Measurements from ENCODE around the gene SYTL3. TPM values are rescaled to one million over a fixed set of nuclear protein-coding genes. Genes with fewer than 3 reads are reported as not detected.

SYTL3 gene
- polyA plus RNA-seq, 1 of the 3 experiments (the other 2 are of a cell fraction), result 2.3 TPM

- no peak for DNase-seq
- Histone ChIP-seq H3K79me2 (ENCODE audit: insufficient read depth) (no peaks in the 10 kb centered on the region; the same call in 1 of the 2 replicates), H2AFZ (ENCODE audit: low read depth) (no peak overlapping the region), H3K4me3 (ENCODE audit: low read depth in 2 of 2, low read length in 1 of 2) (no peak overlapping the region), H4K20me1 (ENCODE audit: insufficient read depth) (no peaks in the 10 kb centered on the region), H3F3A (replicated peaks; ENCODE audit: insufficient read depth) (peaks cover 3% of the 10 kb centered on the region), H3K27me3 (ENCODE audit: insufficient read depth) (no peaks in the 10 kb centered on the region), H3K27ac (ENCODE audit: low read depth in 2 of 2, low read length in 1 of 2) (no peak overlapping the region), H3K9me3 (no peaks in the 10 kb centered on the region), H3K36me3 (replicated peaks in 1 of 2; ENCODE audit: control insufficient read depth in 1 of 2, insufficient read depth in 2 of 2, low read length in 1 of 2) (peaks cover 50 to 67% of the 10 kb centered on the region in 2 experiments), H3K4me2 (no peak overlapping the region), H3K9ac (no peak overlapping the region), H3K4me1 (ENCODE audit: control insufficient read depth in 1 of 2, insufficient read depth in 2 of 2, low read depth in 1 of 2, low read length in 1 of 2) (peaks cover 0 to 2% of the 10 kb centered on the region in 2 experiments; a peak in 1 of 4 replicates), H3K9me2 (no peaks in the 10 kb centered on the region)
- ChIA-PET POLR2A (no interaction called here), CTCF (interaction anchor here (1.3 to 2.2 kb wide), 3 partner anchors 10 to 76 kb away, joined by 3 to 9 read pairs (median 4); no protein-coding TSS in a partner anchor)
- TF ChIP-seq NRF1 (IDR thresholded peaks at IDR 0.05; ENCODE audit: low read depth, low read length) (no peak), MEF2A (IDR thresholded peaks at IDR 0.05; ENCODE audit: borderline replicate concordance, low read depth) (no peak), RFX5 (IDR thresholded peaks at IDR 0.05; ENCODE audit: low read length) (no peak), EP300 (IDR thresholded peaks at IDR 0.05; ENCODE audit: borderline replicate concordance in 1 of 2, low read depth in 1 of 2, low read length in 1 of 2) (no peak), TAF1 (IDR thresholded peaks at IDR 0.05; ENCODE audit: borderline replicate concordance, low read depth, low read length) (no peak)
- 98% methylated on average over 9 of the region's 11 CpGs for WGBS (ENCODE audit: low lambda C conversion rate)
These were observed 132.7 kb downstream of the SYTL3 start for GRCh38 chr6:158782432-158783166.

DNA sequence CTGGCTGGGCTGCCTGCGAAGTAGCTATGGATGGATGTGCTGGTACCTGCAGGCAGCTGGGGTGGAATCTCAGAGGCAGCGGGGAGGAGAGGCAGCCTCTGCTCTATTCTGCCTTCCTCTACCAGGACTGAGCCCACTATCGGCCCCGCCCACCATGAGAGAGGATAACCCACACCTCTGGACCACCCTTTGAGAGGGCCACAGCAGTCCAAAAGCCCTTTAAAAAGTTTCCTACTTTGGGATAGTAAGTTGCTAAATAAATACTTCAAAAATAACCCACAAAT, 133.3 kb downstream of the SYTL3 start:
- Histone ChIP-seq H4K20me1 (ENCODE audit: insufficient read depth) (no peaks in the 10 kb centered on the region), H3F3A (replicated peaks; ENCODE audit: insufficient read depth) (peaks cover 3% of the 10 kb centered on the region), H3K4me2 (no peak overlapping the region), H2AFZ (ENCODE audit: low read depth) (no peak overlapping the region), H3K9me3 (no peaks in the 10 kb centered on the region), H3K9me2 (no peaks in the 10 kb centered on the region), H3K4me1 (ENCODE audit: control insufficient read depth in 1 of 2, insufficient read depth in 2 of 2, low read depth in 1 of 2, low read length in 1 of 2) (peaks cover 0 to 2% of the 10 kb centered on the region in 2 experiments; a peak in 1 of 4 replicates), H3K27ac (ENCODE audit: low read depth in 2 of 2, low read length in 1 of 2) (no peak overlapping the region), H3K36me3 (replicated peaks in 1 of 2; ENCODE audit: control insufficient read depth in 1 of 2, insufficient read depth in 2 of 2, low read length in 1 of 2) (peaks cover 52 to 65% of the 10 kb centered on the region in 2 experiments), H3K79me2 (ENCODE audit: insufficient read depth) (peaks cover 2% of the 10 kb centered on the region; the same call in 1 of the 2 replicates), H3K27me3 (ENCODE audit: insufficient read depth) (no peaks in the 10 kb centered on the region), H3K9ac (no peak overlapping the region), H3K4me3 (ENCODE audit: low read depth in 2 of 2, low read length in 1 of 2) (no peak overlapping the region)
- 100% methylated on average over 1 of the region's 4 CpGs for WGBS (ENCODE audit: low lambda C conversion rate)
- CTCF ChIA-PET, result no interaction called here
- POLR2A ChIA-PET, result no interaction called here
- TF ChIP-seq JUND (IDR thresholded peaks at IDR 0.05) (no peak), RXRA (IDR thresholded peaks at IDR 0.05; ENCODE audit: borderline replicate concordance, low read depth) (no peak), NRF1 (IDR thresholded peaks at IDR 0.05; ENCODE audit: low read depth, low read length) (no peak), TEAD4 (IDR thresholded peaks at IDR 0.05; ENCODE audit: borderline replicate concordance, insufficient read depth) (no peak), TAF1 (IDR thresholded peaks at IDR 0.05; ENCODE audit: borderline replicate concordance, low read depth, low read length) (no peak), RFX5 (IDR thresholded peaks at IDR 0.05; ENCODE audit: low read length) (no peak), SMC3 (IDR thresholded peaks at IDR 0.05; ENCODE audit: low read depth, low read length) (no peak), MXI1 (IDR thresholded peaks at IDR 0.05; ENCODE audit: low read depth, low read length) (no peak), USF2 (IDR thresholded peaks at IDR 0.05; ENCODE audit: borderline replicate concordance, low read depth, low read length) (no peak), GABPA (IDR thresholded peaks at IDR 0.05; ENCODE audit: low read depth) (no peak), FOXM1 (IDR thresholded peaks at IDR 0.05; ENCODE audit: low read depth) (no peak)
- TF ChIP-seq, protein P1, sequence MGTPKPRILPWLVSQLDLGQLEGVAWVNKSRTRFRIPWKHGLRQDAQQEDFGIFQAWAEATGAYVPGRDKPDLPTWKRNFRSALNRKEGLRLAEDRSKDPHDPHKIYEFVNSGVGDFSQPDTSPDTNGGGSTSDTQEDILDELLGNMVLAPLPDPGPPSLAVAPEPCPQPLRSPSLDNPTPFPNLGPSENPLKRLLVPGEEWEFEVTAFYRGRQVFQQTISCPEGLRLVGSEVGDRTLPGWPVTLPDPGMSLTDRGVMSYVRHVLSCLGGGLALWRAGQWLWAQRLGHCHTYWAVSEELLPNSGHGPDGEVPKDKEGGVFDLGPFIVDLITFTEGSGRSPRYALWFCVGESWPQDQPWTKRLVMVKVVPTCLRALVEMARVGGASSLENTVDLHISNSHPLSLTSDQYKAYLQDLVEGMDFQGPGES (IDR thresholded peaks at IDR 0.05; ENCODE audit: low read depth, low read length), result no peak
- no peak for DNase-seq
